Kidney epithelial cell (primary cell): ENCODE measurements around the gene EVX2. TPM values are rescaled to one million over a fixed set of nuclear protein-coding genes. Genes with fewer than 3 reads are reported as not detected.

Experiments
- DNase-seq: peaks from one replicate; pipeline ENCODE4 v3.0.0-alpha.2; 2010; ENCODE audit warnings: low read depth
- H3K27me3 ChIP-seq: 2 replicates; pipeline ENCODE4 v1.6.0; 2011; ENCODE audit warnings: low read length; ENCODE audit not compliant: control insufficient read depth, insufficient read depth
- H3K36me3 ChIP-seq: 2 replicates; pipeline ENCODE4 v1.5.1; 2011; ENCODE audit warnings: low read length; ENCODE audit not compliant: control insufficient read depth, insufficient read depth
- H3K4me3 ChIP-seq: 2 replicates; pipeline ENCODE4 v1.5.1; 2011; ENCODE audit warnings: low read depth, mild to moderate bottlenecking, control low read depth, low read length
- CTCF ChIP-seq: IDR thresholded peaks from 2 replicates; pipeline ENCODE4 v1.5.1; 2011; ENCODE audit warnings: mild to moderate bottlenecking, moderate library complexity, low read length, control low read depth, inconsistent platforms; ENCODE audit not compliant: insufficient read depth, poor library complexity, severe bottlenecking
- total RNA-seq: library from RNA; depleted of rRNA; stranded (reverse); fragments of >200 nt; gene quantifications from 2 replicates; pipeline ENCODE4 v1.2.3, GENCODE V29; 2015

EVX2 gene
- total RNA-seq, 1 donor from 2014 or later = not detected

DNA sequence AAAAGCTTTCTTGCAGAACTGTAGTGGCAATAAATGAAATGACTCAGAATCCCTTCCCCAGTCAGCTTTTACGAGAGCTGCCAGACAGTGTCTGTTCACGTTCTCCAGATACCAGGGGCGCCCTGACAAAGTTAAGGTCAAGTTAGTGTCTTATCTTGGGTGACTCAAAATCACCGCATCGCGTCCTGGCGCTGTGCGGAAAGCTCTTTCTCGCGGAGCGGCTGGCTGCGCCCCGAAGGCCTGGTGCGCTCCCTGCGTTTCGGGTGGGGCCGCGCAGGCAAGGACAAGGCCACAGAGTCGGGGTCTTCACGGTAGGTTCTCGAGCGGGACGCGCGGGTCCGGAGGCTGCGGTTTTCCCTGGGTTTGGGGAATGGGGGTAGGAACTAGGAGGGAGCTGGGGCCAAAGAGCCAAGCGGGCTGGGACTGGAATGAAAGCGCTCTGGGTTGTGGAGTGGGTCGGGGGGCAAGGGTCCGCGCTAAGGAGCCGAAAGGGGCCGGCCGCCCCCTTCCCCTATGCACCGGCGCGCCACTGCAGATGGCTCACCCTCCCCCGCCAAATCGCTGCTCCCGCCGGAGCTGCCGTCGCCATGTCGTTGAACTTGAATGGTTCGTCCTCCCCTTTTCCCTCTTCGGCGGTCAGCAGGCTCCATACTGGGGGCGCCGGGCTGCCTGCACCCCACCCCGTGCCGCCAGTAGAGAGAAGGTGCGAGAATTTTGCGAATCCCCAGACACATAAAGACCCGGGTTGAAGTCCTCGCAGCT is 20.7 kb upstream of the EVX2 start:
- Histone ChIP-seq H3K4me3 (peak overlapping the region; percentile 63), H3K36me3 (no peaks in the 10 kb centered on the region), H3K27me3 (peaks cover 30% of the 10 kb centered on the region)
- no peak for TF ChIP-seq CTCF
- DNase-seq = peak; percentile 72

- peak overlapping the region; percentile 63 for H3K4me3 ChIP-seq
- DNase-seq = no peak
- no peaks in the 10 kb centered on the region for H3K36me3 ChIP-seq
- peaks cover 36% of the 10 kb centered on the region for H3K27me3 ChIP-seq
- TF ChIP-seq CTCF = no peak
These were observed 20.1 kb upstream of the EVX2 start for GRCh38 chr2:176103742-176104315.

GRCh38 chr2:176103194-176103593 is 19.4 kb upstream of the EVX2 start:
- H3K36me3 ChIP-seq = no peaks in the 10 kb centered on the region
- H3K4me3 ChIP-seq = no peak overlapping the region
- peaks cover 43% of the 10 kb centered on the region for H3K27me3 ChIP-seq
- DNase-seq = no peak
- no peak for TF ChIP-seq CTCF

- no peaks in the 10 kb centered on the region for H3K36me3 ChIP-seq
- H3K4me3 ChIP-seq = no peak overlapping the region
- DNase-seq = no peak
- H3K27me3 ChIP-seq = peaks cover 51% of the 10 kb centered on the region
- TF ChIP-seq CTCF = no peak
These were observed 18.6 kb upstream of the EVX2 start for GRCh38 chr2:176102309-176102866.

GRCh38 chr2:176101842-176102241 is 18.1 kb upstream of the EVX2 start:
- TF ChIP-seq CTCF = no peak
- no peak for DNase-seq
- Histone ChIP-seq H3K27me3 (peaks cover 54% of the 10 kb centered on the region), H3K4me3 (no peak overlapping the region), H3K36me3 (no peaks in the 10 kb centered on the region)
